GM12892 (cell line): ENCODE data around the gene PRPF18.

ENCODE experiments used
- POLR2A ChIP-seq: IDR thresholded peaks from 2 replicates; pipeline ENCODE4 v1.6.1; 2011; ENCODE audit warnings: low read depth, low read length, control low read depth
- POLR2AphosphoS5 ChIP-seq: IDR thresholded peaks from 2 replicates; pipeline ENCODE4 v1.6.1; 2011; ENCODE audit warnings: low read depth, low read length, control low read depth

GRCh38 chr10:13615650-13616300 lies 29.0 kb downstream of the PRPF18 start:
- TF ChIP-seq POLR2A: no peak
- TF ChIP-seq POLR2AphosphoS5: no peak
